Stomach (tissue), 9 donors: Measurements from ENCODE around the gene S1PR5. TPM values are rescaled to one million over a fixed set of nuclear protein-coding genes. Genes with fewer than 3 reads are reported as not detected.

Experiments used
- DNase-seq, 2 donors: peaks; one replicate each; pipeline versions ENCODE4 v3.0.0 to v3.0.0-alpha.2; 2013 to 2019
- H3K27ac ChIP-seq, 5 donors: fragments of 200-600 bp in 4 of 5; sonication (generic) in 4 of 5; one replicate each; pipeline ENCODE4 v1.5.1; 2013 to 2019; ENCODE audit warnings: mild to moderate bottlenecking in 1 of 5, moderate library complexity in 1 of 5
- H3K27me3 ChIP-seq, 3 donors: fragments of 200-600 bp; sonication (generic); one replicate each; pipeline ENCODE4 v1.5.1; 2017 to 2019; ENCODE audit warnings: mixed run types in 1 of 3
- H3K36me3 ChIP-seq, 4 donors: fragments of 200-600 bp; sonication (generic); 1 replicate in 3 of 4; 2 replicates in 1 of 4; pipeline ENCODE4 v1.5.1; 2016 to 2019
- H3K4me1 ChIP-seq, 4 donors: fragments of 200-600 bp; sonication (generic); one replicate each; pipeline ENCODE4 v1.5.1; 2016 to 2019
- H3K4me3 ChIP-seq, 4 donors: fragments of 200-600 bp; sonication (generic) in 3 of 4; one replicate each; pipeline ENCODE4 v1.5.1; 2016 to 2019; ENCODE audit warnings: mild to moderate bottlenecking in 1 of 4
- H3K9me3 ChIP-seq, 4 donors: fragments of 200-600 bp; sonication (generic); one replicate each; pipeline ENCODE4 v1.5.1; 2016 to 2019
- CTCF ChIP-seq, 7 experiments: fragments of 450-650 bp in 4 of 7; fragments of 200-600 bp in 3 of 7; sonication (generic) in 3 of 7; IDR thresholded peaks; one replicate each; pipeline ENCODE4 v1.5.1; 2016 to 2019; ENCODE audit warnings: antibody characterized with exemption in 7 of 7, control low read depth in 2 of 7, mild to moderate bottlenecking in 1 of 7
- EP300 ChIP-seq: sonication (generic); formaldehyde crosslinking; IDR thresholded peaks from one replicate; pipeline ENCODE4 v1.6.1; 2017; ENCODE audit warnings: antibody characterized with exemption
- POLR2A ChIP-seq, 4 donors: fragments of 450-650 bp; IDR thresholded peaks; one replicate each; pipeline ENCODE4 v1.6.1; 2016; ENCODE audit warnings: antibody characterized with exemption in 4 of 4, control low read depth in 2 of 4, mild to moderate bottlenecking in 1 of 4, moderate library complexity in 1 of 4
- POLR2AphosphoS5 ChIP-seq, 3 donors: sonication (generic); formaldehyde crosslinking; IDR thresholded peaks; one replicate each; pipeline ENCODE4 v1.6.1; 2016; ENCODE audit warnings: antibody characterized with exemption in 3 of 3
- WGBS, 5 donors: extraction: QIAGEN DNeasy Blood & Tissue Kit in 3 of 5; methylation state at CpG; one replicate each; pipeline versions ENCODE4 v1.1.5 to v1.1.7; 2013 to 2018; 5-methylcytosine and 5-hydroxymethylcytosine counted together
- intact Hi-C: fragments of 100-400 bp; cut with DNase I; formaldehyde crosslinking; loops from one replicate; pipeline ENCODE4 v1.15.1; 2023; ENCODE audit warnings: low total_unique reads
- polyA plus RNA-seq, 3 donors: library from polyadenylated mRNA; stranded (reverse); fragments of 200-250 nt; gene quantifications; one replicate each; pipeline ENCODE4 v1.2.3, GENCODE V29; 2013
- total RNA-seq, 5 donors: library from RNA; depleted of rRNA; stranded (reverse); fragments of >200 nt; gene quantifications; one replicate each; pipeline versions ENCODE4 v1.1.0 to v1.2.3, GENCODE V29; 2014 to 2016
- donor health status: healthy with polysubstance abuse.
- donor health status: Bipolar disorder and iron deficiency.
- donor health status: healthy.

S1PR5 gene
- total and polyA plus RNA-seq, 8 donors = 0.19 to 13.3 (median 0.73) TPM; not detected in 5

GRCh38 chr19:10516064-10516385, 1.2 kb downstream of the S1PR5 start:
- 86 to 97% (median 89%) methylated on average over 5 of the region's 5 CpGs for WGBS, 5 donors
- peaks cover 31 to 100% (median 80%) of the 10 kb centered on the region in 3 donors for H3K27me3 ChIP-seq

GRCh38 chr19:10514211-10515145, 2.8 kb downstream of the S1PR5 start:
- TF ChIP-seq POLR2A (IDR thresholded peaks at IDR 0.05) (no peak), CTCF (IDR thresholded peaks at IDR 0.05) (no peak), POLR2AphosphoS5 (IDR thresholded peaks at IDR 0.05) (no peak), EP300 (no peak)
- H3K4me1 ChIP-seq = peaks cover 28 to 45% (median 41%) of the 10 kb centered on the region in 4 donors
- H3K27me3 ChIP-seq = peaks cover 31 to 100% (median 85%) of the 10 kb centered on the region in 3 donors
- H3K9me3 ChIP-seq = no peaks in the 10 kb centered on the region
- H3K4me3 ChIP-seq = peak overlapping the region in 1 of 4 donors; percentile 6
- intact Hi-C loops = no loop called here
- no peak overlapping the region for H3K27ac ChIP-seq
- no peaks in the 10 kb centered on the region for H3K36me3 ChIP-seq
- WGBS, 5 donors = 7 to 18% (median 10%) methylated on average over 45 to 107 of the region's 107 CpGs
- DNase-seq = peak in 1 of 2 donors; percentile 46

More at GRCh38 chr19:10516064-10516385, 1.2 kb downstream of the S1PR5 start:
- Histone ChIP-seq H3K4me3 (no peak overlapping the region), H3K9me3 (no peaks in the 10 kb centered on the region), H3K4me1 (peaks cover 28 to 43% (median 38%) of the 10 kb centered on the region in 4 donors), H3K27ac (no peak overlapping the region), H3K36me3 (no peaks in the 10 kb centered on the region)
- no peak for TF ChIP-seq POLR2A (IDR thresholded peaks at IDR 0.05)
- no peak for TF ChIP-seq POLR2AphosphoS5 (IDR thresholded peaks at IDR 0.05)
- TF ChIP-seq EP300 = no peak
- TF ChIP-seq CTCF (IDR thresholded peaks at IDR 0.05) = no peak
- DNase-seq = no peak
- intact Hi-C loops = no loop called here

GRCh38 chr19:10513223-10513622, 4.0 kb downstream of the S1PR5 start:
- intact Hi-C loops = no loop called here
- no peak for DNase-seq
- Histone ChIP-seq H3K4me1 (peaks cover 23 to 36% (median 33%) of the 10 kb centered on the region in 4 donors), H3K4me3 (no peak overlapping the region), H3K27ac (no peak overlapping the region), H3K27me3 (peaks cover 31 to 98% (median 74%) of the 10 kb centered on the region in 3 donors), H3K36me3 (no peaks in the 10 kb centered on the region), H3K9me3 (no peaks in the 10 kb centered on the region)
- WGBS, 5 donors = 77 to 85% (median 80%) methylated on average over 7 of the region's 7 CpGs
- TF ChIP-seq CTCF (IDR thresholded peaks at IDR 0.05) = no peak
- TF ChIP-seq EP300 = no peak
- no peak for TF ChIP-seq POLR2AphosphoS5 (IDR thresholded peaks at IDR 0.05)
- TF ChIP-seq POLR2A (IDR thresholded peaks at IDR 0.05) = no peak

- intact Hi-C loops = no loop called here
- no peak overlapping the region for H3K27ac ChIP-seq
- no peaks in the 10 kb centered on the region for H3K9me3 ChIP-seq
- H3K27me3 ChIP-seq = peaks cover 20 to 70% (median 54%) of the 10 kb centered on the region in 3 donors
- WGBS, 5 donors = 4 to 11% (median 6%) methylated on average over 11 to 15 of the region's 15 CpGs
- no peak overlapping the region for H3K4me3 ChIP-seq
- peaks cover 9 to 25% (median 21%) of the 10 kb centered on the region in 4 donors for H3K4me1 ChIP-seq
- no peaks in the 10 kb centered on the region for H3K36me3 ChIP-seq
- peak in 1 of 2 donors; percentile 52 for DNase-seq
- TF ChIP-seq CTCF (IDR thresholded peaks at IDR 0.05) (peak in 4 of 7 experiments; percentile 40 to 73 (median 56)), POLR2AphosphoS5 (IDR thresholded peaks at IDR 0.05) (no peak), EP300 (no peak)
Observed at GRCh38 chr19:10510301-10510802, 6.9 kb downstream of the S1PR5 start.
